Pancreas (tissue), 10 donors: ENCODE data around the gene C7orf57. TPM values are rescaled to one million over a fixed set of nuclear protein-coding genes. Genes with fewer than 3 reads are reported as not detected.
A peak's percentile ranks its signal among the peaks of the same experiment; 100 is the strongest.

ENCODE experiments used
- ATAC-seq, 4 donors: fragments of 200-7000 bp; cut with Tn5 transposase; one replicate each; pipeline versions ENCODE4 v1.8.0 to v1.9.1; 2020; ENCODE audit warnings: mild to moderate bottlenecking in 4 of 4, moderate library complexity in 4 of 4
- DNase-seq, 6 donors: peaks; one replicate each; pipeline ENCODE4 v3.0.0-alpha.2; 2020
- FAIRE-seq: peaks from 2 replicates; lab custom pipeline; 2012; peaks lifted over from hg19 to GRCh38; lab: Jason Lieb, UNC
- H3K27ac ChIP-seq, 4 donors: fragments of 200-600 bp; sonication (generic); 1 replicate in 3 of 4; 2 replicates in 1 of 4; pipeline versions ENCODE4 v1.5.0 to v1.8.0; 2020
- H3K27me3 ChIP-seq, 4 donors: fragments of 200-600 bp; one replicate each; pipeline ENCODE4 v1.8.0; 2021
- H3K36me3 ChIP-seq, 3 donors: fragments of 200-600 bp; sonication (generic) in 1 of 3; one replicate each; pipeline versions ENCODE4 v1.5.0 to v1.8.0; 2020 to 2021
- H3K4me1 ChIP-seq, 3 donors: fragments of 200-600 bp; one replicate each; pipeline ENCODE4 v1.8.0; 2021
- H3K4me3 ChIP-seq, 4 donors: fragments of 200-600 bp; sonication (generic) in 2 of 4; one replicate each; pipeline versions ENCODE4 v1.5.0 to v1.8.0; 2020 to 2021
- H3K9me3 ChIP-seq, 4 donors: fragments of 200-600 bp; one replicate each; pipeline ENCODE4 v1.8.0; 2021
- CTCF ChIP-seq, 4 donors: fragments of 200-600 bp; sonication (generic) in 3 of 4; IDR thresholded peaks; one replicate each; pipeline versions ENCODE4 v1.5.0 to v1.8.0; 2021; ENCODE audit warnings: antibody characterized with exemption in 4 of 4
- WGBS, 2 donors: extraction: QIAGEN DNeasy Blood & Tissue Kit; methylation state at CpG; one replicate each; pipeline ENCODE4 v1.1.7; 2013; 5-methylcytosine and 5-hydroxymethylcytosine counted together
- intact Hi-C, 3 donors: fragments of 100-400 bp; cut with DNase I; formaldehyde crosslinking; loops; one replicate each; pipeline versions ENCODE4 v1.11.1 to v1.14.2; 2022
- polyA plus RNA-seq, 2 donors: library from polyadenylated mRNA; stranded (reverse); fragments of 200-250 nt; gene quantifications; one replicate each; pipeline ENCODE4 v1.2.3, GENCODE V29; 2013
- total RNA-seq, 6 donors: library from RNA; stranded (reverse); fragmentation: NEBNext Ultra II Directional in 4 of 6; extraction: Animal tissue kit (Norgen Biotek cat#: 25700) in 4 of 6; gene quantifications; one replicate each; pipeline versions ENCODE4 v1.2.1 to v1.2.4, GENCODE V29; 2021 to 2023
- donor health status: healthy with polysubstance abuse.
- donor health status: DM: no; HTN: no; CAD: no; lungs with moderate emphysema.
- donor health status: DM: no; HTN: no; CAD: no.
- donor health status: control.
- donor health status: control.
- donor health status: Bipolar disorder and iron deficiency.
- donor health status: DM: yes; HTN: yes; CAD: no.
- donor health status: DM: no; HTN: no; CAD: no.
- donor health status: DM: no; HTN: no; CAD: no.
- donor health status: DM: yes; HTN: yes; CAD: no.

Gene C7orf57
- total and polyA plus RNA-seq, 8 donors, result not detected

- ATAC-seq (no peak), DNase-seq (no peak), FAIRE-seq (no peak)
- no peak overlapping the region for H3K4me3 ChIP-seq
- peaks cover 0 to 4% (median 0%) of the 10 kb centered on the region in 3 donors for H3K4me1 ChIP-seq
- no peaks in the 10 kb centered on the region for H3K9me3 ChIP-seq
- no peak for TF ChIP-seq CTCF (IDR thresholded peaks at IDR 0.05)
- H3K36me3 ChIP-seq, result peaks cover 0 to 7% (median 0%) of the 10 kb centered on the region in 3 donors
- H3K27me3 ChIP-seq, result no peaks in the 10 kb centered on the region
- H3K27ac ChIP-seq, result no peak overlapping the region
- intact Hi-C loops, result loop anchor here in 2 of 3 donors (5.0 to 10.0 kb wide), 3 partner anchors 73 to 161 kb away; partner anchors contain the start of genes PKD1L1 (in 2 of the 2) and C7orf57 (in 1 of the 2)
- WGBS, 2 donors, result 87 to 91% methylated on average over 18 of the region's 18 CpGs
Observed at GRCh38 chr7:48107926-48108472, 72.7 kb downstream of the C7orf57 start.

GRCh38 chr7:48108959-48109847 is 73.9 kb downstream of the C7orf57 start:
- intact Hi-C loops, result loop anchor here in 2 of 3 donors (5.0 to 10.0 kb wide), 3 partner anchors 74 to 162 kb away; partner anchors contain the start of genes PKD1L1 (in 2 of the 2) and C7orf57 (in 1 of the 2)
- H3K27me3 ChIP-seq, result no peaks in the 10 kb centered on the region
- no peak for DNase-seq
- no peak for TF ChIP-seq CTCF (IDR thresholded peaks at IDR 0.05)
- no peak overlapping the region for H3K4me3 ChIP-seq
- no peak for ATAC-seq
- WGBS, 2 donors, result 81 to 84% methylated on average over 5 of the region's 5 CpGs
- H3K27ac ChIP-seq, result no peak overlapping the region
- peaks cover 0 to 4% (median 0%) of the 10 kb centered on the region in 3 donors for H3K4me1 ChIP-seq
- peaks cover 0 to 7% (median 0%) of the 10 kb centered on the region in 3 donors for H3K36me3 ChIP-seq
- FAIRE-seq, result no peak
- H3K9me3 ChIP-seq, result no peaks in the 10 kb centered on the region

- DNase-seq (peak; percentile 65 to 96 (median 85)), FAIRE-seq (peak; percentile 47), ATAC-seq (peak; percentile 87 to 99 (median 94))
- Histone ChIP-seq H3K27ac (no peak overlapping the region), H3K27me3 (no peaks in the 10 kb centered on the region), H3K4me3 (no peak overlapping the region), H3K9me3 (no peaks in the 10 kb centered on the region), H3K4me1 (peaks cover 0 to 4% (median 0%) of the 10 kb centered on the region in 3 donors), H3K36me3 (peaks cover 0 to 7% (median 0%) of the 10 kb centered on the region in 3 donors)
- 21 to 22% methylated on average over 9 of the region's 9 CpGs for WGBS, 2 donors
- intact Hi-C loops, result loop anchor here in 2 of 3 donors (5.0 to 10.0 kb wide), 3 partner anchors 75 to 163 kb away; partner anchors contain the start of genes PKD1L1 (in 2 of the 2) and C7orf57 (in 1 of the 2)
- peak; percentile 98 to 99 (median 99) for TF ChIP-seq CTCF (IDR thresholded peaks at IDR 0.05)
Observed at GRCh38 chr7:48109848-48110663, 74.7 kb downstream of the C7orf57 start.

- FAIRE-seq (no peak), ATAC-seq (peak in 1 of 4 donors; percentile 4), DNase-seq (no peak)
- intact Hi-C loops, result no loop called here
- Histone ChIP-seq H3K27ac (no peak overlapping the region), H3K36me3 (peaks cover 0 to 7% (median 0%) of the 10 kb centered on the region in 3 donors), H3K4me3 (no peak overlapping the region), H3K27me3 (no peaks in the 10 kb centered on the region), H3K4me1 (peaks cover 0 to 4% (median 0%) of the 10 kb centered on the region in 3 donors), H3K9me3 (no peaks in the 10 kb centered on the region)
- TF ChIP-seq CTCF (IDR thresholded peaks at IDR 0.05), result no peak
- 67 to 69% methylated on average over 4 of the region's 4 CpGs for WGBS, 2 donors
Observed at GRCh38 chr7:48110868-48111267, 75.5 kb downstream of the C7orf57 start.

Other genes with a start within 250 kb of the C7orf57 start
- under 1 TPM; 0.03 to 0.14 (median 0.09) TPM for gene PKD1L1, start 87.1 kb upstream of the C7orf57 start, total RNA-seq
- gene PKD1L1, start 87.1 kb upstream of the C7orf57 start, polyA plus RNA-seq, result under 1 TPM; 0.19 to 0.54 TPM
- 10 to 100 TPM; 12.0 to 16.3 (median 14.2) TPM for gene HUS1, start 55.9 kb upstream of the C7orf57 start, total RNA-seq
- 1 to 10 TPM; 4.6 to 8.1 TPM for gene HUS1, start 55.9 kb upstream of the C7orf57 start, polyA plus RNA-seq
- gene SUN3, start 6.4 kb upstream of the C7orf57 start, total RNA-seq, result not detected
- not detected for gene SUN3, start 6.4 kb upstream of the C7orf57 start, polyA plus RNA-seq
- 10 to 100 TPM in 1 of 6 donors, 1 to 10 TPM in 5; 2.6 to 13.6 (median 7.4) TPM for gene UPP1, start 53.7 kb downstream of the C7orf57 start, total RNA-seq
- gene UPP1, start 53.7 kb downstream of the C7orf57 start, polyA plus RNA-seq, result 10 to 100 TPM; 20.0 to 36.3 TPM
- 1 to 10 TPM in 1 of 6 donors, under 1 TPM in 5; 0.05 to 1.5 (median 0.40) TPM for gene ABCA13, start 135.9 kb downstream of the C7orf57 start, total RNA-seq
- under 1 TPM; under 0.01 to 0.33 TPM for gene ABCA13, start 135.9 kb downstream of the C7orf57 start, polyA plus RNA-seq